GM18873 (cell line): ENCODE results near the gene MGAT2.
"Not testable (repeated sequence)": the region's sequence is repeated elsewhere in the genome, so short reads cannot be mapped to it uniquely, and the experiment has no call there.

Source experiments
- ATAC-seq: cut with Tn5 transposase; IDR thresholded peaks from one replicate; pipeline ENCODE4 v1.9.1; 2021; ENCODE audit warnings: mild to moderate bottlenecking, moderate library complexity, moderate number of reproducible peaks; ENCODE audit not compliant: unreplicated experiment, low FRiP score

The MGAT2 gene

GRCh38 chr14:49607583-49607982, 13.0 kb upstream of the MGAT2 start:
- no peak for ATAC-seq

GRCh38 chr14:49612251-49612650, 8.3 kb upstream of the MGAT2 start:
- no peak for ATAC-seq

GRCh38 chr14:49612671-49613070, 7.9 kb upstream of the MGAT2 start:
- no peak for ATAC-seq

- no peak for ATAC-seq
Observed at GRCh38 chr14:49614196-49614595, 6.4 kb upstream of the MGAT2 start.

- ATAC-seq = no peak
Observed at GRCh38 chr14:49615776-49616175, 4.8 kb upstream of the MGAT2 start.

- ATAC-seq = no peak
Observed at GRCh38 chr14:49617852-49618519, 2.6 kb upstream of the MGAT2 start.

GRCh38 chr14:49619273-49619672, 1.3 kb upstream of the MGAT2 start:
- ATAC-seq = not testable (repeated sequence)

- no peak for ATAC-seq
Observed at GRCh38 chr14:49619730-49620129, 869 bp upstream of the MGAT2 start.

- ATAC-seq = peak; percentile 11
Observed at GRCh38 chr14:49621114-49621881, 699 bp downstream of the MGAT2 start.

- no peak for ATAC-seq
Observed at GRCh38 chr14:49622022-49622607, 1.5 kb downstream of the MGAT2 start.

GRCh38 chr14:49623387-49623786, 2.8 kb downstream of the MGAT2 start:
- ATAC-seq = no peak

GRCh38 chr14:49623941-49624839, 3.6 kb downstream of the MGAT2 start:
- no peak for ATAC-seq

- peak; percentile 72 for ATAC-seq
Observed at GRCh38 chr14:49633640-49634546, 13.3 kb downstream of the MGAT2 start.

GRCh38 chr14:49634547-49635334, 14.1 kb downstream of the MGAT2 start, which contains the start of gene DNAAF2:
TSS of gene DNAAF2 (minus strand) at chr14:49635244. CDS start at chr14:49635149, 95 bp downstream.
- peak; percentile 21 for ATAC-seq

GRCh38 chr14:49636866-49637265, 16.3 kb downstream of the MGAT2 start:
- ATAC-seq = no peak

GRCh38 chr14:49637534-49638078, 17.0 kb downstream of the MGAT2 start:
- no peak for ATAC-seq

- ATAC-seq = no peak
Observed at GRCh38 chr14:49640540-49641417, 20.2 kb downstream of the MGAT2 start.
